GM12865 (cell line): Measurements from ENCODE around the gene CAPN2.

Experiments
- DNase-seq: peaks from one replicate; pipeline ENCODE4 v3.0.0; 2010; ENCODE audit warnings: low read depth
- H3K4me3 ChIP-seq: 2 replicates; pipeline ENCODE4 v1.5.1; 2011; ENCODE audit warnings: mild to moderate bottlenecking, low read depth, low read length, control low read depth
- CTCF ChIP-seq: IDR thresholded peaks from 2 replicates; pipeline ENCODE4 v1.5.1; 2011; ENCODE audit warnings: low read length, control low read depth, low read depth, inconsistent platforms; ENCODE audit not compliant: insufficient read depth; ENCODE audit errors: missing control alignments

CAPN2 gene

GRCh38 chr1:223713546-223714420 lies 1.4 kb downstream of the CAPN2 start:
- peak; percentile 35 for DNase-seq
- peak overlapping the region; percentile 63 for H3K4me3 ChIP-seq

GRCh38 chr1:223714421-223714724 lies 2.0 kb downstream of the CAPN2 start:
- H3K4me3 ChIP-seq: peak overlapping the region; percentile 63
- no peak for DNase-seq
- no peak for TF ChIP-seq CTCF

More at GRCh38 chr1:223713546-223714420, 1.4 kb downstream of the CAPN2 start:
- TF ChIP-seq CTCF: no peak

- peak; percentile 35 for DNase-seq
- peak overlapping the region; percentile 35 for H3K4me3 ChIP-seq
- TF ChIP-seq CTCF: no peak
These were observed 2.7 kb downstream of the CAPN2 start for GRCh38 chr1:223714849-223715603.

DNA sequence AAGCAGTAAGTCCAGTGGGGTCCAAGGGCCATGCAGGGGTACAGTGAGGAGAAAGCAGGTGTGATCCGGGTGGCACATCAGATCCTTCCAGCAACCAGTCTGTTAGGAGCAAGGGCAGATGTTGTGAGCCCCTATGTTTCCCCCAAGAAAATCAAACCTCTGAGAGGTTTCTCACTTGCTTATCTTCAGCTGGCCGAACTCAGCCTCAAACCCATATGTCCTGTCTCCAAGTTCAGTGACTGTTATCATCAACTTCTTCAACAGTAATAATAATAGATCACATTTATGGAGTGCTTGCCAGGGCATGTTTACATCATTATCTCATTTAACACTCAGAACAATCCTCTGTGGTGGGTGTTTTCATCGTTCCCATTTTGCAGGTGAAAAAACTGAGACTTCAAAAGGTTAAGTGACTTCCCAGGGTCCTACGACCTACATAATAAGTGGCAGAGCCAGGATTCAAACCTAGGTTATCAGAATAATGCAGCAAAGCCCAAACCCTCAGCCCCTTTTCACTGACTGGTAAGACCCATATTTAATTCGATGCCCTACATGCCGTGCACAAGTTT lies 3.3 kb downstream of the CAPN2 start:
- peak overlapping the region; percentile 35 for H3K4me3 ChIP-seq
- TF ChIP-seq CTCF: no peak
- DNase-seq: no peak

DNA sequence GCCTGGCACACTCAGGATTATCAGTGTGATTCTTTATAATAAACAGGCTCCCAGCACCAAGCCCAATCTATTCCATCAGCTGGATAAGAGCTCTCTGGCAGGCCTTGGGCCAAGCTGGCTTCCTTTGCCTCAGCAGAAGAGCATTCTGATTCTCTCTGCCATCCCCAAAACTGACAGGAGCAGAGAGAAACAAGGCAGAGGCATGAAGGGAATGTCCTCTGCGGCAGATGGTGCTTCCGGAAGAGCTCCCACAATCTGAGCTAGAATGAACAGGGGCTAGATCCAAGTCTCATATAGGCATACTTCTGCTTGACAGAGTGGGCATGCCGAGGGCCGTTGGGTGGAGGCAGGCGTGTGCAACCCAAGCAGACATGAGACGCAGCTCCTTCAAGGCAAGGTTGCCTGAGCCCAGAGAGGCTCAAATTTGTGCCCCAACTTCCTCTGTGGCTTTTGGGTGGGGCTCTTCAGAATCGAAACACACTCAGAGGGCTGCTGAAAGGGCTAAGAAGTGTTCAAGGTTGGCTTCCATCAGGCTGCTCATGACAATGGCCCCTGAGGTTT lies 4.0 kb downstream of the CAPN2 start:
- H3K4me3 ChIP-seq: peak overlapping the region; percentile 35
- peak; percentile 86 for DNase-seq
- TF ChIP-seq CTCF: no peak

- no peak overlapping the region for H3K4me3 ChIP-seq
- no peak for DNase-seq
- no peak for TF ChIP-seq CTCF
These were observed 4.8 kb downstream of the CAPN2 start for GRCh38 chr1:223717123-223717522.
